H1 (cell line): ENCODE measurements around the gene PEX16. TPM values are rescaled to one million over a fixed set of nuclear protein-coding genes. Genes with fewer than 3 reads are reported as not detected.

ENCODE experiments used
- CTCF ChIA-PET: fragments of 300-600 bp; sonication (Branson Sonifier 250); formaldehyde crosslinking; loops from one replicate; lab custom pipeline; 2021; ENCODE audit not compliant: partially characterized antibody; lab: Charles Lee
- POLR2A ChIA-PET: fragments of 300-600 bp; sonication (Branson Sonifier 250); formaldehyde crosslinking; loops from one replicate; lab custom pipeline; 2021; ENCODE audit warnings: inconsistent platforms; ENCODE audit not compliant: partially characterized antibody; lab: Charles Lee
- DNase-seq, 2 experiments: peaks; one replicate each; pipeline versions ENCODE4 v3.0.0 to v3.0.0-alpha.2; 2010 to 2022; ENCODE audit warnings: low spot score in 2 of 2, low read depth in 1 of 2, mixed read lengths in 1 of 2
- FAIRE-seq: peaks from 2 replicates; lab custom pipeline; 2011; peaks lifted over from hg19 to GRCh38; lab: Jason Lieb, UNC
- H2AFZ ChIP-seq: 2 replicates; pipeline ENCODE4 v1.8.1; 2012; ENCODE audit warnings: low read length, inconsistent platforms
- H2AK5ac ChIP-seq: 2 replicates; pipeline ENCODE4 v1.6.1; 2013; ENCODE audit warnings: low read depth, low read length
- H2BK120ac ChIP-seq: replicated peaks from 2 replicates; pipeline ENCODE3; 2013; ENCODE audit warnings: low read depth, low read length, inconsistent platforms
- H2BK12ac ChIP-seq: 2 replicates; pipeline ENCODE4 v1.6.1; 2013; ENCODE audit warnings: low read depth, low read length
- H2BK15ac ChIP-seq: 2 replicates; pipeline ENCODE4 v1.6.1; 2013; ENCODE audit warnings: low read length
- H2BK20ac ChIP-seq: 2 replicates; pipeline ENCODE4 v1.6.1; 2013; ENCODE audit warnings: low read length
- H2BK5ac ChIP-seq: 2 replicates; pipeline ENCODE4 v1.6.1; 2013; ENCODE audit warnings: low read depth, low read length
- H3K14ac ChIP-seq: 2 replicates; pipeline ENCODE4 v1.6.1; 2013; ENCODE audit warnings: inconsistent platforms; ENCODE audit not compliant: insufficient read length
- H3K18ac ChIP-seq: 2 replicates; pipeline ENCODE4 v1.6.1; 2013; ENCODE audit warnings: low read length; ENCODE audit errors: extremely low read depth
- H3K23ac ChIP-seq: 2 replicates; pipeline ENCODE4 v1.6.1; 2013; ENCODE audit warnings: inconsistent platforms; ENCODE audit not compliant: insufficient read length
- H3K23me2 ChIP-seq: 2 replicates; pipeline ENCODE4 v1.6.1; 2013; ENCODE audit warnings: low read depth, low read length
- H3K27ac ChIP-seq: 2 replicates; pipeline ENCODE4 v1.6.1; 2011; ENCODE audit warnings: low read depth, low read length, inconsistent platforms
- H3K27me3 ChIP-seq, 4 experiments: replicated peaks in 1 of 4; 1 replicate in 1 of 4; 2 replicates in 3 of 4; pipeline versions ENCODE4 v1.6.1 to v1.8.1; 2011 to 2013; ENCODE audit warnings: low read length in 3 of 4, mild to moderate bottlenecking in 3 of 4, inconsistent platforms in 2 of 4, mixed read lengths in 2 of 4, moderate library complexity in 1 of 4; ENCODE audit not compliant: control insufficient read depth in 3 of 4, insufficient read depth in 3 of 4; ENCODE audit errors: extremely low read depth in 1 of 4
- H3K36me3 ChIP-seq, 4 experiments: 2 replicates each; pipeline versions ENCODE4 v1.6.1 to v1.8.1; 2011 to 2013; ENCODE audit warnings: mild to moderate bottlenecking in 4 of 4, low read length in 3 of 4, moderate library complexity in 2 of 4, control low read depth in 1 of 4, inconsistent platforms in 1 of 4; ENCODE audit not compliant: insufficient read depth in 4 of 4, control insufficient read depth in 2 of 4
- H3K4ac ChIP-seq: replicated peaks from 2 replicates; pipeline ENCODE3; 2013; ENCODE audit warnings: low read length, low read depth, mixed read lengths, inconsistent platforms; ENCODE audit not compliant: insufficient read length
- H3K4me1 ChIP-seq, 4 experiments: replicated peaks in 1 of 4; 1 replicate in 1 of 4; 2 replicates in 3 of 4; pipeline versions ENCODE4 v1.6.1 to v1.8.1; 2011 to 2013; ENCODE audit warnings: low read length in 3 of 4, inconsistent platforms in 2 of 4, mixed read lengths in 1 of 4; ENCODE audit not compliant: insufficient read depth in 4 of 4, control insufficient read depth in 3 of 4
- H3K4me2 ChIP-seq, 2 experiments: 2 replicates each; pipeline versions ENCODE4 v1.6.1 to v1.8.1; 2011 to 2013; ENCODE audit warnings: low read depth in 2 of 2, low read length in 2 of 2, control low read depth in 1 of 2, inconsistent platforms in 1 of 2, mild to moderate bottlenecking in 1 of 2; ENCODE audit not compliant: insufficient read depth in 1 of 2
- H3K4me3 ChIP-seq, 4 experiments: fragments of 200-600, 300-600 bp in 1 of 4; sonication (generic), shearing (Covaris generic), sonication (Bioruptor Twin) in 1 of 4; 2 replicates each; pipeline versions ENCODE4 v1.5.1 to v1.8.1; 2011 to 2016; ENCODE audit warnings: low read length in 4 of 4, low read depth in 3 of 4, control low read depth in 2 of 4, inconsistent platforms in 2 of 4, mild to moderate bottlenecking in 2 of 4, mixed read lengths in 1 of 4, moderate library complexity in 1 of 4; ENCODE audit not compliant: insufficient read depth in 2 of 4; ENCODE audit errors: extremely low read depth in 1 of 4
- H3K56ac ChIP-seq: replicated peaks from 2 replicates; pipeline ENCODE3; 2013; ENCODE audit warnings: low read depth, mild to moderate bottlenecking, mixed read lengths, low read length, inconsistent platforms; ENCODE audit not compliant: insufficient read length
- H3K79me1 ChIP-seq: 2 replicates; pipeline ENCODE4 v1.6.1; 2013; ENCODE audit warnings: low read depth, low read length, control low read depth
- H3K79me2 ChIP-seq, 2 experiments: 2 replicates each; pipeline versions ENCODE4 v1.6.1 to v1.8.1; 2012 to 2013; ENCODE audit warnings: low read length in 2 of 2, mild to moderate bottlenecking in 2 of 2, inconsistent platforms in 1 of 2; ENCODE audit not compliant: insufficient read depth in 2 of 2, control insufficient read depth in 1 of 2
- H3K9ac ChIP-seq, 4 experiments: replicated peaks in 1 of 4; 1 replicate in 1 of 4; 2 replicates in 3 of 4; pipeline versions ENCODE4 v1.6.1 to v1.8.1; 2011 to 2013; ENCODE audit warnings: low read depth in 3 of 4, low read length in 3 of 4, control low read depth in 2 of 4, mild to moderate bottlenecking in 2 of 4, moderate library complexity in 2 of 4, inconsistent platforms in 1 of 4; ENCODE audit errors: extremely low read depth in 1 of 4
- H3K9me3 ChIP-seq, 2 experiments: 2 replicates each; pipeline versions ENCODE4 v1.6.1 to v1.8.1; 2012 to 2013; ENCODE audit warnings: mild to moderate bottlenecking in 2 of 2, moderate library complexity in 2 of 2, control low read depth in 1 of 2, inconsistent platforms in 1 of 2, low read depth in 1 of 2, low read length in 1 of 2, mixed read lengths in 1 of 2; ENCODE audit not compliant: insufficient read depth in 2 of 2
- H4K20me1 ChIP-seq, 2 experiments: replicated peaks in 1 of 2; 2 replicates each; pipeline versions ENCODE3 to v1.8.1; 2011 to 2013; ENCODE audit warnings: inconsistent platforms in 2 of 2, low read length in 2 of 2, mild to moderate bottlenecking in 1 of 2; ENCODE audit not compliant: insufficient read depth in 2 of 2, control insufficient read depth in 1 of 2
- H4K5ac ChIP-seq: 2 replicates; pipeline ENCODE4 v1.6.1; 2013; ENCODE audit warnings: low read length, low read depth, mixed read lengths, inconsistent platforms; ENCODE audit not compliant: insufficient read length
- H4K8ac ChIP-seq: 2 replicates; pipeline ENCODE4 v1.8.0; 2013; ENCODE audit warnings: mild to moderate bottlenecking, moderate library complexity, low read length, inconsistent platforms; ENCODE audit not compliant: insufficient read depth; ENCODE audit errors: extremely low read depth
- H4K91ac ChIP-seq: replicated peaks from 2 replicates; pipeline ENCODE3; 2013; ENCODE audit warnings: low read length, mixed read lengths, inconsistent platforms; ENCODE audit not compliant: insufficient read length
- CEBPB ChIP-seq: IDR thresholded peaks from 2 replicates; pipeline ENCODE4 v1.6.1; 2012; ENCODE audit warnings: low read depth, low read length
- RAD21 ChIP-seq, 2 experiments: IDR thresholded peaks in 1 of 2; conservative IDR thresholded peaks in 1 of 2; 2 replicates each; pipeline ENCODE4 v1.6.1; 2011; ENCODE audit warnings: low read depth in 2 of 2, low read length in 2 of 2, improper control_type of control experiment in 1 of 2, inconsistent platforms in 1 of 2, mild to moderate bottlenecking in 1 of 2, moderate library complexity in 1 of 2
- TAF1 ChIP-seq: IDR thresholded peaks from 2 replicates; pipeline ENCODE4 v1.6.1; 2011; ENCODE audit warnings: mild to moderate bottlenecking, low read depth, low read length
- ZNF274 ChIP-seq: IDR thresholded peaks from 2 replicates; pipeline ENCODE4 v1.7.0; 2012; ENCODE audit warnings: low read length, borderline replicate concordance; ENCODE audit errors: extremely low read depth
- WGBS, 2 experiments: shearing (Covaris generic) in 1 of 2; methylation state at CpG; one replicate each; pipeline versions ENCODE4 v1.1.6 to v1.1.7; 2013 to 2015; ENCODE audit warnings: low lambda C conversion rate in 2 of 2, mixed read lengths in 2 of 2, inconsistent platforms in 1 of 2, low coverage in 1 of 2, missing lambda C conversion rate in 1 of 2; ENCODE audit not compliant: insufficient replicate concordance in 2 of 2, insufficient coverage in 1 of 2, insufficient read length in 1 of 2; ENCODE audit errors: extremely low coverage in 1 of 2, missing lambda C conversion rate in 1 of 2; 5-methylcytosine and 5-hydroxymethylcytosine counted together
- polyA plus RNA-seq, 7 experiments: library from polyadenylated mRNA; depleted of rRNA in 3 of 7; stranded (reverse) in 5 of 7; unstranded in 2 of 7; fragments of >200 nt in 5 of 7; fragments of 200-250 nt in 2 of 7; gene quantifications; 1 replicate in 5 of 7; 2 replicates in 1 of 7; 4 replicates in 1 of 7; pipeline versions ENCODE4 v1.2.1 to v1.2.3, GENCODE V29; 2011 to 2013; ENCODE audit warnings: missing spikeins in 2 of 7, mixed read lengths in 2 of 7
- total RNA-seq: library from RNA; stranded (reverse); fragmentation: NEBNext Ultra II Directional; extraction: Animal tissue kit (Norgen Biotek cat#: 25700); gene quantifications from 2 replicates; pipeline ENCODE4 v1.2.1, GENCODE V29; 2021

PEX16 gene
- total and polyA plus RNA-seq, 2 of the 8 experiments (the other 6 are each of a cell fraction or from before 2014, with no cell fraction given): 29.2 to 36.0 TPM

- ChIA-PET POLR2A (interaction anchor here (0.6 to 13.6 kb wide), 6 partner anchors 8 to 135 kb away, joined by 3 to 115 read pairs (median 4); partner anchors contain the start of genes LARGE2 and PEX16), CTCF (interaction anchor here (0.6 to 1.8 kb wide), 4 partner anchors 33 to 74 kb away, joined by 3 to 11 read pairs (median 4); no protein-coding TSS in a partner anchor)
- peaks cover 9 to 44% (median 28%) of the 10 kb centered on the region in 4 experiments for H3K36me3 ChIP-seq
- H4K20me1 ChIP-seq: peaks cover 0 to 5% of the 10 kb centered on the region in 2 experiments
- WGBS, 2 experiments: 86% methylated on average over 10 of the region's 10 CpGs; no CpG with 5 or more reads in 1 of the 2 experiments
- no peak for DNase-seq
- H2BK15ac ChIP-seq: no peak overlapping the region
- no peak overlapping the region for H4K91ac ChIP-seq
- no peak overlapping the region for H3K56ac ChIP-seq
- H3K27ac ChIP-seq: no peak overlapping the region
- no peak overlapping the region for H2BK12ac ChIP-seq
- H3K23ac ChIP-seq: no peak overlapping the region
- H4K8ac ChIP-seq: no peak overlapping the region
- no peaks in the 10 kb centered on the region for H3K23me2 ChIP-seq
- H2AK5ac ChIP-seq: no peak overlapping the region
- H2BK5ac ChIP-seq: 0 out of 2 replicates have a peak overlapping the region, but pooled peaks have one; percentile 24
- no peak overlapping the region for H3K14ac ChIP-seq
- no peaks in the 10 kb centered on the region for H3K27me3 ChIP-seq
- no peak overlapping the region for H3K4ac ChIP-seq
- peaks cover 2% of the 10 kb centered on the region; the same call in 1 of the 2 replicates for H3K79me1 ChIP-seq
- H4K5ac ChIP-seq: no peak overlapping the region
- no peak overlapping the region for H2BK20ac ChIP-seq
- H3K4me2 ChIP-seq: no peak overlapping the region
- no peak overlapping the region for H3K18ac ChIP-seq
- no peaks in the 10 kb centered on the region for H3K79me2 ChIP-seq
- H2BK120ac ChIP-seq: no peak overlapping the region
- H3K4me3 ChIP-seq: no peak overlapping the region
- no peak for FAIRE-seq
- H3K4me1 ChIP-seq: no peaks in the 10 kb centered on the region
- no peaks in the 10 kb centered on the region for H3K9me3 ChIP-seq
- no peak overlapping the region for H2AFZ ChIP-seq
- no peak overlapping the region for H3K9ac ChIP-seq
- no peak for TF ChIP-seq CEBPB
- no peak for TF ChIP-seq RAD21 (IDR thresholded peaks at IDR 0.05 in 1 of 2, conservative IDR thresholded peaks at IDR 0.05 in 1 of 2; ENCODE audit: low read depth in 2 of 2, low read length in 2 of 2)
- TF ChIP-seq TAF1: no peak
- no peak for TF ChIP-seq ZNF274
These were observed 14.1 kb upstream of the PEX16 start for GRCh38 chr11:45931739-45932138.
